GM12891 (cell line): ENCODE measurements around the gene COPE.

Experiments used
- PAX5 ChIP-seq: IDR thresholded peaks from 2 replicates; pipeline ENCODE4 v1.6.1; 2011; ENCODE audit warnings: low read length, moderate library complexity, mild to moderate bottlenecking; ENCODE audit not compliant: insufficient read depth, severe bottlenecking
- POLR2A ChIP-seq: IDR thresholded peaks from 2 replicates; pipeline ENCODE4 v1.6.1; 2011; ENCODE audit warnings: low read depth, low read length, control low read depth
- POLR2AphosphoS5 ChIP-seq: IDR thresholded peaks from 2 replicates; pipeline ENCODE4 v1.6.1; 2011; ENCODE audit warnings: low read depth, low read length, control low read depth
- SPI1 ChIP-seq: IDR thresholded peaks from 2 replicates; pipeline ENCODE4 v1.6.1; 2011; ENCODE audit warnings: low read depth, low read length, control low read depth
- TAF1 ChIP-seq: IDR thresholded peaks from 2 replicates; pipeline ENCODE4 v1.6.1; 2011; ENCODE audit warnings: low read depth, low read length, control low read depth

DNA sequence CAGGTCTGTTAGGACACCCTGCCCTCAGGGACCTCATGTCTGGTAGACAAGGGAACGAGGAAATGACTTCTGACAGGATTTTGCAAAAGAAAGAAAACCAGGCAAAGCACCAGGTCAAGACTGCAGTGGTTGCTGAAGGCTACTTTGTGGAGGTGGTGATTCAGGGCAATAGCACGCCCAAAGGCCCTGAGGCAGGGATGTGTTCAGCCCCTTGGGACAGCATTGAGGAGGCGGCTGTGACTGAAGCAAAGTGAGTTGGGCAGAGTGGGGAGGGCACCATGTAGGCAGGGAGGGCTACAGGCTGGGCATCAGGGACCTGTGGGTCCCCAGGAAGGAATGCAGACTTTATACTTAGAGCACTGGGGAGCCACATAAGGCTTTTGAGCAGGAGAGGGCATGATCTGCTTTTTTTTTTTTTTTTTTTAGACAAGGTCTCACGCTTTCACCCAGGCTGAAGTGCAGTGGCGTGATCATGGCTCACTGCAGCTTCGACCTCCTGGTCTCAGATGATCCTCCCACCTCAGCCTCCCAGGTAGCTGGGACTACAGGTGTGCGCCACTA is 32.6 kb upstream of the COPE start:
- TF ChIP-seq POLR2A: no peak
- TF ChIP-seq POLR2AphosphoS5: no peak
- no peak for TF ChIP-seq TAF1
- TF ChIP-seq SPI1: no peak
- no peak for TF ChIP-seq PAX5
